Natural killer cell treated with Interleukin-12 subunit alpha and Interleukin-12 subunit beta and Interleukin-15 and Interleukin-18, amount 100 ng/mL, for 72 hours (primary cell): ENCODE data around the gene LRRC40. TPM values are rescaled to one million over a fixed set of nuclear protein-coding genes. Genes with fewer than 3 reads are reported as not detected.

Experiments used
- ATAC-seq, 2 donors: fragments of 150-1000 bp; cut with Tn5 transposase in 1 of 2; sonication (Bioruptor Pico), chemical (Tn5 transposase) in 1 of 2; 2 replicates each; pipeline ENCODE4 v1.10.0; 2021
- DNase-seq: peaks from one replicate; pipeline ENCODE4 v3.0.0; 2022; ENCODE audit warnings: low spot score
- H3K27ac Mint-ChIP-seq, 2 donors: 1 replicate in 1 of 2; 2 replicates in 1 of 2; pipeline ENCODE4 v1.8.0; 2022; ENCODE audit warnings: mixed read lengths in 2 of 2, mild to moderate bottlenecking in 1 of 2, moderate library complexity in 1 of 2
- H3K27me3 Mint-ChIP-seq, 2 donors: 1 replicate in 1 of 2; 2 replicates in 1 of 2; pipeline ENCODE4 v1.8.0; 2022; ENCODE audit warnings: mixed read lengths in 2 of 2
- H3K36me3 Mint-ChIP-seq: one replicate; pipeline ENCODE4 v1.8.0; 2022; ENCODE audit warnings: mixed read lengths
- H3K4me1 Mint-ChIP-seq, 2 donors: 1 replicate in 1 of 2; 2 replicates in 1 of 2; pipeline ENCODE4 v1.8.0; 2022; ENCODE audit warnings: low read depth in 2 of 2, mixed read lengths in 2 of 2, mild to moderate bottlenecking in 1 of 2
- H3K4me3 Mint-ChIP-seq: one replicate; pipeline ENCODE4 v1.8.0; 2022; ENCODE audit warnings: mixed read lengths
- H3K9me3 Mint-ChIP-seq: 2 replicates; pipeline ENCODE4 v1.8.0; 2022; ENCODE audit warnings: mixed read lengths
- total RNA-seq, 2 donors: library from RNA; stranded (reverse); gene quantifications; one replicate each; pipeline ENCODE4 v1.2.3, GENCODE V29; 2022

The LRRC40 gene
- total RNA-seq, 2 donors from 2014 or later = 18.2 to 20.4 TPM

- no peak overlapping the region for H3K4me3 Mint-ChIP-seq
- no peaks in the 10 kb centered on the region for H3K9me3 Mint-ChIP-seq
- peaks cover 0 to 8% of the 10 kb centered on the region in 2 donors for H3K27me3 Mint-ChIP-seq
- no peak for DNase-seq
- H3K27ac Mint-ChIP-seq = no peak overlapping the region
- ATAC-seq = no peak
- H3K4me1 Mint-ChIP-seq = no peaks in the 10 kb centered on the region
- no peaks in the 10 kb centered on the region for H3K36me3 Mint-ChIP-seq
These were observed 65.0 kb downstream of the LRRC40 start for GRCh38 chr1:70140343-70140742.

- H3K27me3 Mint-ChIP-seq = peaks cover 9 to 22% of the 10 kb centered on the region in 2 donors
- H3K4me1 Mint-ChIP-seq = peaks cover 0 to 4% of the 10 kb centered on the region in 2 donors
- no peaks in the 10 kb centered on the region for H3K36me3 Mint-ChIP-seq
- DNase-seq = no peak
- no peak overlapping the region for H3K27ac Mint-ChIP-seq
- H3K9me3 Mint-ChIP-seq = no peaks in the 10 kb centered on the region
- ATAC-seq = no peak
- H3K4me3 Mint-ChIP-seq = no peak overlapping the region
These were observed 71.2 kb downstream of the LRRC40 start for GRCh38 chr1:70134148-70134547.

GRCh38 chr1:70117046-70117445 is 88.3 kb downstream of the LRRC40 start:
- no peaks in the 10 kb centered on the region for H3K9me3 Mint-ChIP-seq
- DNase-seq (no peak), ATAC-seq (no peak)
- no peaks in the 10 kb centered on the region for H3K4me1 Mint-ChIP-seq
- no peaks in the 10 kb centered on the region for H3K36me3 Mint-ChIP-seq
- H3K27me3 Mint-ChIP-seq = peaks cover 10 to 22% of the 10 kb centered on the region in 2 donors
- no peak overlapping the region for H3K4me3 Mint-ChIP-seq
- H3K27ac Mint-ChIP-seq = no peak overlapping the region

GRCh38 chr1:70115315-70115714 is 90.1 kb downstream of the LRRC40 start:
- no peaks in the 10 kb centered on the region for H3K9me3 Mint-ChIP-seq
- H3K27ac Mint-ChIP-seq = no peak overlapping the region
- DNase-seq (no peak), ATAC-seq (no peak)
- no peaks in the 10 kb centered on the region for H3K36me3 Mint-ChIP-seq
- peaks cover 10 to 24% of the 10 kb centered on the region in 2 donors for H3K27me3 Mint-ChIP-seq
- H3K4me1 Mint-ChIP-seq = no peaks in the 10 kb centered on the region
- no peak overlapping the region for H3K4me3 Mint-ChIP-seq

GRCh38 chr1:70112838-70113237 is 92.5 kb downstream of the LRRC40 start:
- Mint-ChIP-seq H3K9me3 (no peaks in the 10 kb centered on the region), H3K36me3 (no peaks in the 10 kb centered on the region), H3K27ac (no peak overlapping the region), H3K4me1 (no peaks in the 10 kb centered on the region), H3K4me3 (no peak overlapping the region), H3K27me3 (peaks cover 7 to 18% of the 10 kb centered on the region in 2 donors)
- ATAC-seq (no peak), DNase-seq (no peak)

GRCh38 chr1:70109241-70109640 is 96.1 kb downstream of the LRRC40 start:
- no peak for DNase-seq
- Mint-ChIP-seq H3K36me3 (no peaks in the 10 kb centered on the region), H3K4me1 (no peaks in the 10 kb centered on the region), H3K27me3 (peaks cover 7 to 12% of the 10 kb centered on the region in 2 donors), H3K9me3 (no peaks in the 10 kb centered on the region), H3K27ac (no peak overlapping the region), H3K4me3 (no peak overlapping the region)
- ATAC-seq = no peak

- Mint-ChIP-seq H3K27me3 (no peaks in the 10 kb centered on the region), H3K27ac (no peak overlapping the region), H3K4me1 (no peaks in the 10 kb centered on the region), H3K9me3 (no peaks in the 10 kb centered on the region), H3K4me3 (no peak overlapping the region), H3K36me3 (no peaks in the 10 kb centered on the region)
- DNase-seq (no peak), ATAC-seq (no peak)
These were observed 101.6 kb downstream of the LRRC40 start for GRCh38 chr1:70103770-70104169.

- no peak for ATAC-seq
These were observed 103.6 kb downstream of the LRRC40 start for GRCh38 chr1:70101774-70102173.

GRCh38 chr1:70101231-70101630 is 104.1 kb downstream of the LRRC40 start:
- H3K36me3 Mint-ChIP-seq = no peaks in the 10 kb centered on the region
- no peak overlapping the region for H3K4me3 Mint-ChIP-seq
- no peaks in the 10 kb centered on the region for H3K9me3 Mint-ChIP-seq
- no peaks in the 10 kb centered on the region for H3K27me3 Mint-ChIP-seq
- no peak for DNase-seq
- no peaks in the 10 kb centered on the region for H3K4me1 Mint-ChIP-seq
- ATAC-seq = no peak
- H3K27ac Mint-ChIP-seq = no peak overlapping the region

More at GRCh38 chr1:70101774-70102173, 103.6 kb downstream of the LRRC40 start:
- Mint-ChIP-seq H3K4me1 (no peaks in the 10 kb centered on the region), H3K36me3 (no peaks in the 10 kb centered on the region), H3K4me3 (no peak overlapping the region), H3K27ac (no peak overlapping the region), H3K27me3 (no peaks in the 10 kb centered on the region), H3K9me3 (no peaks in the 10 kb centered on the region)
- DNase-seq = no peak

Other genes with a start within 250 kb of the LRRC40 start
- 100 to 1,000 TPM; 165 to 218 TPM for gene SRSF11, start 15.8 kb upstream of the LRRC40 start, total RNA-seq
- 10 to 100 TPM; 27.0 to 33.2 TPM for gene ANKRD13C, start 149.1 kb upstream of the LRRC40 start, total RNA-seq
- 1 to 10 TPM; 5.3 to 8.8 TPM for gene CTH, start 205.7 kb upstream of the LRRC40 start, total RNA-seq